Measurements from ENCODE around the gene SPN. TPM values are rescaled to one million over a fixed set of nuclear protein-coding genes. Genes with fewer than 3 reads are reported as not detected.

SPN gene
- total RNA-seq, 2 experiments from 2014 or later = 110 to 119 TPM

DNA sequence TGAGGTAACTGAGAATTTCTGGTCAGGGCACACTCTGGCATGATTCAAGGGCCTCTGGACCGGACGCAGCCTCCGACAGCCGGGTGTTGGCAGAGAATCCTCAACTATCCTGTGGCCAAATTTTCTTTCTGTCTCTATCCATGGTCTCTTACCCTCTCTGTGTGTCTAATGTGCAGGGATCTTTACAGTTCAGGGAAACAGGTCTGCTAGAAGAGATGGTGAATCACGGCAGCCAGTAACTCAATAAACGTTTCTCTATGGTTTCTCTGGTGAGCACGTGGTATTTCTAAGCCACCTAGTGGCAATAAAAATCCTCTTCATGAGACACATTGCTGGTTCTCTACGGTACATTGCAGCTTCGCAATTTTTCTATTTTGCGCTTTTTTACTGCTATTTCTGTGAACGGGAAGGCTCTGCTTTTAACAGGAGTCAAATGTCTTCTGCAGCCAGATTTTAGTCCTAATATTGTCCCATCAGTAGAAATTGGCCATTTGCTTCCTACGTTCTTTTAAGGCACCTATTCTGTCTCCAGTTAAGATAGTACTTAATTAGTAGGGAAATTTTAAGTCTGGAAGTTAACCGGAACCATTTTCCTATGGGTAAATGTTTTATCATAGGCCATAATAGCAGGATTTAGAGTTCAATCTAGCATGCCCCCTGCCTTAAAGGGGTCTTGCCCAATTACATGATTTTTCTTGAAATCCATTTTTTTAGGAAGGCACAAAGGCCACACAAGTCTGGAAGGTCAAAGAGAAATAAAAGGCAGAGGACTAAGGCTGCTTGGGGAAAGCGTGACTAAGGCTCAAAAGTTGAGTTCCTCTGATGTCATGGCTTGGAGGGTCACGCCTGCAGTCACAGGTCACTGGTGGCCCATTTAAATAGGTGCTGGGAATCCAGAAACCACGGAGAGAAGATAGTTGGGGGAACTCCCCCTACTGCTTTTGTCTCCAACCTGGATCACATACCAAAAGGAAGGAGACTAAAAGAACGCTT, 47.5 kb downstream of the SPN start:
- H3K27me3 Mint-ChIP-seq = no peaks in the 10 kb centered on the region
- peak; percentile 53 for DNase-seq
- ChIA-PET CTCF (interaction anchor here (1.0 to 1.9 kb wide), 6 partner anchors 10 to 137 kb away, joined by 3 to 19 read pairs (median 3); no protein-coding TSS in a partner anchor), POLR2A (interaction anchor here (0.8 kb wide), 1 partner anchor 97 kb away, joined by 3 read pairs; no protein-coding TSS in a partner anchor)
- no peaks in the 10 kb centered on the region for H3K36me3 Mint-ChIP-seq (ENCODE audit: low read depth)
- TF ChIP-seq, protein P1, sequence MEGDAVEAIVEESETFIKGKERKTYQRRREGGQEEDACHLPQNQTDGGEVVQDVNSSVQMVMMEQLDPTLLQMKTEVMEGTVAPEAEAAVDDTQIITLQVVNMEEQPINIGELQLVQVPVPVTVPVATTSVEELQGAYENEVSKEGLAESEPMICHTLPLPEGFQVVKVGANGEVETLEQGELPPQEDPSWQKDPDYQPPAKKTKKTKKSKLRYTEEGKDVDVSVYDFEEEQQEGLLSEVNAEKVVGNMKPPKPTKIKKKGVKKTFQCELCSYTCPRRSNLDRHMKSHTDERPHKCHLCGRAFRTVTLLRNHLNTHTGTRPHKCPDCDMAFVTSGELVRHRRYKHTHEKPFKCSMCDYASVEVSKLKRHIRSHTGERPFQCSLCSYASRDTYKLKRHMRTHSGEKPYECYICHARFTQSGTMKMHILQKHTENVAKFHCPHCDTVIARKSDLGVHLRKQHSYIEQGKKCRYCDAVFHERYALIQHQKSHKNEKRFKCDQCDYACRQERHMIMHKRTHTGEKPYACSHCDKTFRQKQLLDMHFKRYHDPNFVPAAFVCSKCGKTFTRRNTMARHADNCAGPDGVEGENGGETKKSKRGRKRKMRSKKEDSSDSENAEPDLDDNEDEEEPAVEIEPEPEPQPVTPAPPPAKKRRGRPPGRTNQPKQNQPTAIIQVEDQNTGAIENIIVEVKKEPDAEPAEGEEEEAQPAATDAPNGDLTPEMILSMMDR (IDR thresholded peaks at IDR 0.05) = peak; percentile 81
- peaks cover 14% of the 10 kb centered on the region for H3K4me1 Mint-ChIP-seq (ENCODE audit: low read depth)
- H3K27ac Mint-ChIP-seq = no peak overlapping the region
- no peaks in the 10 kb centered on the region for H3K9me3 Mint-ChIP-seq
- intact Hi-C loops (cut with micrococcal nuclease) = no loop called here
- ATAC-seq = peak; percentile 93
- H3K4me3 Mint-ChIP-seq = no peak overlapping the region

DNA sequence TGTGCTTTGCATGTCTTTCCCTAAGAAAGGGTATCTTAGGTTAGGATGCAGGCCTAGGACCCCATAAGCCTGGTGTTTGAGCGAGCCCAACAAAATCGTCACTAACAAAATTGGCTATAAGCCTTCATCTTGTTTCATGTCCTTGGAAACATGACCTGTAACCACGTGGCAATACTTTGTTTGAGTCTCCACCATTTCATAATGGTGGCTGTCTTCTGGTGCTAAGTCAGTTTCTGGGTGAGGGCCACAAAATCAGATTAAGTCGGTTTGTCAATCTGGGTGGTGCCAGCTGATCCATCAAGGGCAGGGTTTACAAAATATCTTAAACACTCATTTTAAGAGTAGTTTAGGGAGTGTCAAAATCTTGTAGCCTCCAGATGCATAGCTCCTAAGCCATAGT, 49.8 kb downstream of the SPN start:
- ChIA-PET CTCF (interaction anchor here (0.8 to 2.4 kb wide), 8 partner anchors 9 to 103 kb away, joined by 3 to 12 read pairs (median 4); partner anchors contain the start of genes KIF22 and PAGR1), POLR2A (interaction anchor here (2.3 to 2.6 kb wide), 2 partner anchors 12 to 78 kb away, joined by 7 read pairs; partner anchors contain the start of gene KIF22)
- DNase-seq = peak; percentile 20
- Mint-ChIP-seq H3K36me3 (ENCODE audit: low read depth) (no peaks in the 10 kb centered on the region), H3K4me3 (no peak overlapping the region), H3K27me3 (no peaks in the 10 kb centered on the region), H3K4me1 (ENCODE audit: low read depth) (peaks cover 14% of the 10 kb centered on the region), H3K9me3 (no peaks in the 10 kb centered on the region), H3K27ac (no peak overlapping the region)
- ATAC-seq = no peak
- intact Hi-C loops (cut with micrococcal nuclease) = no loop called here
- TF ChIP-seq, protein P1 (IDR thresholded peaks at IDR 0.05) = no peak

DNA sequence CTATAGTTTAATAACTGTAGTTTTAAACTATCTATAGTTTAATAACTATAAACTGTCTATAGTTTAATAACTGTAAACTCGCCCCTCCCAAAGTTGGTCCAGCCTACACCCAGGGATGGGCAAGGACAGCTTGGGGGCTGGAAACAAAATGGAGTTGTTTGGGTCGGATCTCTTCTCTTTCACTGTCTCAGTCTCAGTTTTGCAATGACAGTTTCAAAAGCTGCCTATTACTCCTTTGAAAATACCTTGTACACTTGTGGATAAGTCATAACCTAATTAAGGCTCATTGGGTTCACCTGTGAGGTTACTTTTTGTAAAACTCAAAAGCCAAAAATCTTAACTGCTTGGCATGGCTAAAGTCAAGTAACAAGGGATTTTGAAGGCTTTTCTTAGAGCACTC, 51.3 kb downstream of the SPN start:
- POLR2A ChIA-PET = interaction anchor here (0.6 to 2.6 kb wide), 6 partner anchors 10 to 76 kb away, joined by 3 to 7 read pairs (median 4); partner anchors contain the start of gene KIF22
- Mint-ChIP-seq H3K27ac (no peak overlapping the region), H3K4me3 (no peak overlapping the region), H3K27me3 (no peaks in the 10 kb centered on the region), H3K36me3 (ENCODE audit: low read depth) (no peaks in the 10 kb centered on the region), H3K9me3 (no peaks in the 10 kb centered on the region), H3K4me1 (ENCODE audit: low read depth) (peaks cover 14% of the 10 kb centered on the region)
- ATAC-seq (no peak), DNase-seq (no peak)
- CTCF ChIA-PET = interaction anchor here (1.3 to 2.4 kb wide), 6 partner anchors 9 to 134 kb away, joined by 3 to 11 read pairs (median 6); no protein-coding TSS in a partner anchor
- intact Hi-C loops (cut with micrococcal nuclease) = no loop called here
- TF ChIP-seq, protein P1 (IDR thresholded peaks at IDR 0.05) = no peak

GRCh38 chr16:29714972-29715371, 51.9 kb downstream of the SPN start:
- ATAC-seq (no peak), DNase-seq (no peak)
- no peaks in the 10 kb centered on the region for H3K27me3 Mint-ChIP-seq
- CTCF ChIA-PET = interaction anchor here (1.3 to 2.4 kb wide), 6 partner anchors 9 to 133 kb away, joined by 3 to 11 read pairs (median 6); no protein-coding TSS in a partner anchor
- intact Hi-C loops (cut with micrococcal nuclease) = no loop called here
- H3K36me3 Mint-ChIP-seq (ENCODE audit: low read depth) = no peaks in the 10 kb centered on the region
- POLR2A ChIA-PET = interaction anchor here (1.5 to 2.6 kb wide), 4 partner anchors 12 to 76 kb away, joined by 4 to 7 read pairs (median 4); partner anchors contain the start of gene KIF22
- TF ChIP-seq, protein P1 (IDR thresholded peaks at IDR 0.05) = no peak
- H3K4me1 Mint-ChIP-seq (ENCODE audit: low read depth) = peaks cover 10% of the 10 kb centered on the region
- no peak overlapping the region for H3K27ac Mint-ChIP-seq
- H3K9me3 Mint-ChIP-seq = no peaks in the 10 kb centered on the region
- H3K4me3 Mint-ChIP-seq = no peak overlapping the region

Measured in activated CD8-positive, alpha-beta T cell treated with anti-CD3 and anti-CD28 coated beads for 36 hours (primary cell).